Measurements from ENCODE around the gene MORC3. TPM values are rescaled to one million over a fixed set of nuclear protein-coding genes. Genes with fewer than 3 reads are reported as not detected.
A peak's percentile ranks its signal among the peaks of the same experiment; 100 is the strongest.

The MORC3 gene
- total and polyA plus RNA-seq, 9 of the 15 experiments (the other 6 are each of a cell fraction or from before 2014, with no cell fraction given), result 12.7 to 53.7 (median 36.0) TPM

DNA sequence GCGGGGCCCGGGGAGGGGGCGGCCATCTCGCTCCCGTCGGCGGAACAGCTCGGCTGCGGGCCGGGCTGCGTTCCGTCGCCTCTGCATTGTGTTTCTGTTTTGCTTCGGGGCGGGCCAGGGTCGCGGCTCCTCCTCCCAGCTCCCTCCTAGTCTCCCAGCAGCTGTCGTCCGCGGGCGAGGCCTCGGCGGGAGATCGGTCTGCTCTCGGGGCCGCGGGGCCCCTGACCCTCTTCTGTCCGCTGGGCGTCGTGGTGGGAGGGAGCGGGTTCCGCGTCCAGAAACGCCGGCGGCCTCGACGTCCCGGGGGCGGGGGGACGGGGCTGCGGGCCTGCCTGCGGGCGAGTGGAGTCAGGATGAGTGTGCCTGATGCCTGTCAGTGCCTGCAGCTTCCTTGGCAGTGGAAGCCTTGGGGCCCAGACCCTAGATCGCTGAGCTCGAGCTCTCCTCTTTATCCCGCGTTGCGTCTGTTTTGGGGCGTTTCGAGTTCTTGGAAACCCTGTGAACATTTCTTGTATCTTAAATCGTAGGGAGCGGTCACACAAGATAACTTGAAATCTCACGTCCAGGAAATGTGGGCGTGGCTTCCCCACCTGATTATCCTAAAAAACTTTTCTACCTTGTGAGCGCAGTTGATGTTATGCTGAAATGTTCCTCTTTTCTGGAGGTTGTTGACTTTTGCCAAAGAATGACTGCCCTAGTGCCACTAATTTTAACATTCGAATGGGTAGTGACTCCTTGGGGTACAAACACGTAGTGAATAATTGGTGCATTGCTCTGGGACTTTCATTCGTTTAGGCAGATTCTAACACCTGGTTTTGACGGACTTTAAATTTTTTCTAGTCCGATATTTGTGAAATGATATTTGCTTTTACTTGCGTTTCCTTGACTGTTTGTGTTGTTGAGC is 676 bp downstream of the MORC3 start (continued):
- TF ChIP-seq PBX2 (CRISPR knock-in tag; IDR thresholded peaks at IDR 0.05; ENCODE audit: low read depth), result no peak
- 0 out of 2 replicates have a peak, but pooled peaks have one; percentile 32 for TF ChIP-seq PBX2 (tag; conservative IDR thresholded peaks at IDR 0.05; ENCODE audit: low read depth)
- 0 out of 2 replicates have a peak, but pooled peaks have one; percentile 62 for TF ChIP-seq MTA3 (IDR thresholded peaks at IDR 0.05; ENCODE audit: borderline replicate concordance)
- TF ChIP-seq NRF1 (conservative IDR thresholded peaks at IDR 0.05 in 1 of 2, IDR thresholded peaks at IDR 0.05 in 1 of 2), result 0 out of 4 replicates have a peak, but pooled peaks of 1 of the 2 experiments have one; percentile 30
- TF ChIP-seq, protein P1, sequence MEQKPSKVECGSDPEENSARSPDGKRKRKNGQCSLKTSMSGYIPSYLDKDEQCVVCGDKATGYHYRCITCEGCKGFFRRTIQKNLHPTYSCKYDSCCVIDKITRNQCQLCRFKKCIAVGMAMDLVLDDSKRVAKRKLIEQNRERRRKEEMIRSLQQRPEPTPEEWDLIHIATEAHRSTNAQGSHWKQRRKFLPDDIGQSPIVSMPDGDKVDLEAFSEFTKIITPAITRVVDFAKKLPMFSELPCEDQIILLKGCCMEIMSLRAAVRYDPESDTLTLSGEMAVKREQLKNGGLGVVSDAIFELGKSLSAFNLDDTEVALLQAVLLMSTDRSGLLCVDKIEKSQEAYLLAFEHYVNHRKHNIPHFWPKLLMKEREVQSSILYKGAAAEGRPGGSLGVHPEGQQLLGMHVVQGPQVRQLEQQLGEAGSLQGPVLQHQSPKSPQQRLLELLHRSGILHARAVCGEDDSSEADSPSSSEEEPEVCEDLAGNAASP (IDR thresholded peaks at IDR 0.05), result no peak
- TF ChIP-seq DPF2 (IDR thresholded peaks at IDR 0.05), result peak; percentile 85
- TF ChIP-seq ZSCAN32 (CRISPR knock-in tag; IDR thresholded peaks at IDR 0.05), result no peak
- no peak for TF ChIP-seq ETV6 (IDR thresholded peaks at IDR 0.05; ENCODE audit: borderline replicate concordance in 1 of 2, low read depth in 2 of 2, low read length in 1 of 2)
- no peak for TF ChIP-seq ETV6 (CRISPR knock-in tag; IDR thresholded peaks at IDR 0.05; ENCODE audit: borderline replicate concordance)
- no peak for TF ChIP-seq TOE1 (IDR thresholded peaks at IDR 0.05; ENCODE audit: borderline replicate concordance)
- TF ChIP-seq TOE1 (CRISPR knock-in tag; IDR thresholded peaks at IDR 0.05; ENCODE audit: borderline replicate concordance, low read depth), result no peak
- TF ChIP-seq, protein P2, sequence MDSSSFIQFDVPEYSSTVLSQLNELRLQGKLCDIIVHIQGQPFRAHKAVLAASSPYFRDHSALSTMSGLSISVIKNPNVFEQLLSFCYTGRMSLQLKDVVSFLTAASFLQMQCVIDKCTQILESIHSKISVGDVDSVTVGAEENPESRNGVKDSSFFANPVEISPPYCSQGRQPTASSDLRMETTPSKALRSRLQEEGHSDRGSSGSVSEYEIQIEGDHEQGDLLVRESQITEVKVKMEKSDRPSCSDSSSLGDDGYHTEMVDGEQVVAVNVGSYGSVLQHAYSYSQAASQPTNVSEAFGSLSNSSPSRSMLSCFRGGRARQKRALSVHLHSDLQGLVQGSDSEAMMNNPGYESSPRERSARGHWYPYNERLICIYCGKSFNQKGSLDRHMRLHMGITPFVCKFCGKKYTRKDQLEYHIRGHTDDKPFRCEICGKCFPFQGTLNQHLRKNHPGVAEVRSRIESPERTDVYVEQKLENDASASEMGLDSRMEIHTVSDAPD (CRISPR knock-in tag; IDR thresholded peaks at IDR 0.05), result no peak
- TF ChIP-seq ZBTB2 (IDR thresholded peaks at IDR 0.05), result no peak
- peak; percentile 84 for TF ChIP-seq SMARCE1 (IDR thresholded peaks at IDR 0.05)
- no peak for TF ChIP-seq ZNF239 (CRISPR knock-in tag; IDR thresholded peaks at IDR 0.05)
- TF ChIP-seq SAP30 (IDR thresholded peaks at IDR 0.05; ENCODE audit: borderline replicate concordance, insufficient read depth, low read depth, low read length, poor library complexity, severe bottlenecking), result peak; percentile 55
- no peak for TF ChIP-seq IRF2 (CRISPR knock-in tag; IDR thresholded peaks at IDR 0.05)
- peak; percentile 59; the same call in 1 of the 2 replicates for TF ChIP-seq RNF2 (IDR thresholded peaks at IDR 0.05)
- TF ChIP-seq NUFIP1 (IDR thresholded peaks at IDR 0.05; ENCODE audit: partially characterized antibody), result peak; percentile 12
- TF ChIP-seq PHTF2 (CRISPR knock-in tag; IDR thresholded peaks at IDR 0.05), result no peak
- no peak for TF ChIP-seq TAF9B (IDR thresholded peaks at IDR 0.05; ENCODE audit: partially characterized antibody)
- TF ChIP-seq GATAD2A (IDR thresholded peaks at IDR 0.05), result no peak
